Measurements from ENCODE around the gene PPRC1. TPM values are rescaled to one million over a fixed set of nuclear protein-coding genes. Genes with fewer than 3 reads are reported as not detected.
A peak's percentile ranks its signal among the peaks of the same experiment; 100 is the strongest.
"Not testable (repeated sequence)": the region's sequence is repeated elsewhere in the genome, so short reads cannot be mapped to it uniquely, and the experiment has no call there.

Gene PPRC1
- total RNA-seq, 1 donor from 2014 or later: 13.1 TPM

DNA sequence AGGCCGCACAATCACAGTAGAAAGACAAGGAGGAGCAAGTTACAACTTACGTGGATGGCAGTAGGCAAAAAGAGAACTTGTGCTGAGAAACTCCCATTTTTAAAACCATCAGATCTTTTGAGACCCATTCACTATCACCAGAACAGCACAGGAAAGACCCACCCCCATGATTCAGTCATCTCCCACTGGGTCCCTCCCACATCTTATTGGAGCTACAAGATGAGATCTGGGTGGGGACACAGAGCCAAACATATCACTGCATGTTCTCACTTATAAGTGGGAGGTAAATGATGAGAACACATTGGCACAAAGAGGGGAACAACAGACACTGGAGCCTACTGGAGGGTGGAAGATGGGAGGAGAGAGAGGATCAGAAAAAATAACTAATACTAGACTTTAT, 51.8 kb downstream of the PPRC1 start:
- DNase-seq: no peak
- peak; percentile 27 for ATAC-seq
- intact Hi-C loops (cut with micrococcal nuclease): no loop called here

DNA sequence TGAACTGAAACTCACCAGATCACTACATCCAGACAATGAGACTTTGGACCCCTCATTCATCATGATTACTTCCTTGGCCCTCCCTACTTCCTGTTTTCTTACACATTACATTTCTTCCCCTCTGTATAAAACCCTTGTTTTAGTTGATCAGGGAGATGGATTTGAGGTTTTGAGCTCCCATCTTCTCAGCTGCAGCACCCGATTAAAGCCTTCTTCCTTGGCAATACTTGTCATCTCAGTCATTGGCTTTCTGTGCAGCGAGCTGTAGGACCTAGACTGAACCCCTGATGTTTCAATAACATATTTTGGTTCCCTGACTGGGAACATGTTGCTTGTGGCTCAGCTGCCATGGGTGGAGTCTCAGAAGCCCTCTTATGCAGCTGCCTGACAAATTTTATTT, 52.4 kb downstream of the PPRC1 start:
- no peak for DNase-seq
- ATAC-seq: no peak
- intact Hi-C loops (cut with micrococcal nuclease): no loop called here

DNA sequence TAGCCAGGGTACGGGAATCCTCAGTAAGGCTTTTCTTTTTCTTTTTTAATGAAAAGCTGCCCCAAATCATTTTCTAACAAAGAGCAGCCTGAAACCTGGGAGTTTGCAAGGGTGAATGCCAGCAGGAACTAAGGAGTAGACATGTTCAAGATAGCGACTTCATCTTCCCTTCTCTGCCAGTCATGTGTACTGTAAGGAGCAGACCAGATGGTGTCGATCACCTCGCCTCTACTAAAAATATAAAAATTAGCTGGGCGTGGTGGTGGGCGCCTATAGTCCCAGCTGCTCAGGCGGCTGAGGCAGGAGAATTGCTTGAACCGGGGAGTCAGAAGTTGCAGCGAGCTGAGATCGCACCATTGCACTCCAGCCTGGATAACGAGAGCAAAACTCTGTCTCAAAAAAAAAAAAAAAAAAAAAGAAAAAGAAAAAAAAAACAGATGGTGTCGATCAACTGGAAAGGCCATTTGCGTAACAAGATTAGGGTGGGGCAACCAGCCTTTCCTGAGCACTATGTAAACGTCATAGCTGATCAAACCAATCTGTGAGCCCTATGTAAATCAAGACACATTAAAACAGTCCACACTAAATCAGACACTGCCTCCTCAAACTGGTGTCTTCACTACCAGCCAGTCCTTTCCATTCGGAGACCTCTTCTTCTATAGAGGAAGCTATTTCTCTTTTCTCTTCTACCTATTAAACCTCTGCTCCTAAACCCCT, 53.1 kb downstream of the PPRC1 start:
- DNase-seq (no peak), ATAC-seq (peak; percentile 67)
- intact Hi-C loops (cut with micrococcal nuclease): no loop called here

DNA sequence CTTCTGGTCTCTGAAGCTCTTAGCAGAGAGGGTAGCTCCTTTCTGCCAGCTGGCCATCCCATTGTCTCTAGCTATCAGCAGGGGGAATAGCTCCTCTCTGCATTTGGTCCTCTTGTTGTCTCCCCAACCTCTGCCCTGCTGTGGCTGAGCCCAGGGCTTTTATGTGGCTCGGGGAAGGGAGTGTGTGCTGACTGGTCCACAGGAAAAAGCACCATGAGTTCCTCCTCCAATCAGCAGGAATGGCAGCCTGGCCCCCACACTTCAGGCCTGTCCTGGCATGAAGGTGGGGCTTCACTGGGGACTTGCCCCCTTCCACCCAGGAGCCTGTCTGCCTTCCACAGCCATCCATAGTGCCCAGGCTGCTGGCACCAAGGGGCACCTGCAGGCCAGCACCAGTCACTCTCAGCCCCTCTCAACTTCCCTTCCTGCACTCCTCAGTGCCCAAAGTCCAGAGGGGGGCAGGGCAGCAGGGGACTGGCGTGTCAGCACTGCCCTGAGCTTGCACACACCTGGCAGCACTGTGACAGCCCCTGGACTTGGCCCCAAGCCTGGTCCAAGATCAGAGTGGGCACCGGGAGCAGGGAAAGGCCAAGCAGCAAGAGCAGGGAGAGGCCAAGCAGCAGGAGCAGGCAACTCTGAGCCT, 55.6 kb downstream of the PPRC1 start:
- no peak for DNase-seq
- intact Hi-C loops (cut with micrococcal nuclease): no loop called here

DNA sequence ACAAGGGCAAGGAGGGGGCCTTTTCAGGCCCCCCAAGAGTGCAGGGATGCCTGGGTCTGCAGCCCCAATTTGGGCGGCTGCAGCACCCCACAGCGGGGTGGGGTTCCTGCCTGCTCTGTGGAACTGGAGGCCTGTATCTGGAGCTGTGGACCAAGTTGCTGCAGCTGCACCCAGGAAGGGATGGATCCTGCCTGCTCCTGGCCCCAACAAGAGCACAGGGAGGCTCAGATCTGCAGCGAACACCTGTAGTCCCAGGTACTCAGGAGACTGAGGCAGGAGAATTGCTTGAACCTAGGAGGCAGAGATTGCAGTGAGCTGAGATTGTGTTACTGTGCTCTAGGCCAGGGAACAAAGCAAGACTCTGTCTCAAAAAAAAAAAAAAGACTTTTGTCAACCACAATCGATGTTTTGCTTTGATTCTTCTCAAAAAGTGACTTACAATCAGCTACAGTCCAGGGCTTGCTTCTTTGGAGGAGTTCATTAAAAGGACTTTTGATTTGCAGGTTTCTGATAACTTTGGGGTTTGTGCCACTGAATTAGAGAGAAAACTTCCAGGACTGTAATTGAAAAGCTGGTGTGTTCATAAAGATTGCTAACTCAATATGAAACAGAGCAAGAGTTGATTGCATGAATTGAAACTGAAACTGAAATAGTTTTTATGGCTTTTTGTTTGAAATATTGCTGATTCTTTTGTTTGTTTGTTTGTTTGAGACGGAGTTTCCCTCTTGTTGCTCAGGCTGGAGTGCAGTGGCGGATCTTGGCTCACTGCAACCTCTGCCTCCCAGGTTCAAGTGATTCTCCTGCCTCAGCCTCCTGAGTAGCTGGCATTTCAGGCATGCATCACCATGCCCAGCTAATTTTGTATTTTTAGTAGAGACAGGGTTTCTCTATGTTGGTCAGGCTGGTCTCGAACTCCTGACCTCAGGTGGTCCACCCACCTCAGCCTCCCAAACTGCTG, 56.4 kb downstream of the PPRC1 start:
- DNase-seq; intact Hi-C loops (cut with micrococcal nuclease); ATAC-seq: not testable (repeated sequence)

More for the DNA sequence above, 55.6 kb downstream of the PPRC1 start:
- no peak for ATAC-seq

DNA sequence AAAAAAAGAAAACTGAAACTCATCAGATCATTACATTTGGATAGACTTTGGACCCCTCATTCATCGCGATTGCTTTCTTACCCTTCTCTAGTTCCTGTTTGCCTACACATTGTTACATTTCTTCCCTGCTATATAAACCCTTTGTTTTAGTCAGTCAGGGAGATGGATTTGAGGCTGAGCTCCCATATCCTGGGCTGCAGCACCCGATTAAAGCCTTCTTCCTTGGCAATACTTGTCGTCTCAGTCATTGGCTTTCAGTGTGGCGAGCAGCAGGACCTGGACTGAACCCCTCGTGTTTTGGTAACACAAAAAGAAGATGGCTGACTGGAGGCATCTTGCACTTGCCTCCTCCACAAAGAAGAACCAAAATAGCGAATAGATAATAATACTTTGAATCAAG, 59.1 kb downstream of the PPRC1 start:
- ATAC-seq (no peak), DNase-seq (no peak)
- intact Hi-C loops (cut with micrococcal nuclease): no loop called here

DNA sequence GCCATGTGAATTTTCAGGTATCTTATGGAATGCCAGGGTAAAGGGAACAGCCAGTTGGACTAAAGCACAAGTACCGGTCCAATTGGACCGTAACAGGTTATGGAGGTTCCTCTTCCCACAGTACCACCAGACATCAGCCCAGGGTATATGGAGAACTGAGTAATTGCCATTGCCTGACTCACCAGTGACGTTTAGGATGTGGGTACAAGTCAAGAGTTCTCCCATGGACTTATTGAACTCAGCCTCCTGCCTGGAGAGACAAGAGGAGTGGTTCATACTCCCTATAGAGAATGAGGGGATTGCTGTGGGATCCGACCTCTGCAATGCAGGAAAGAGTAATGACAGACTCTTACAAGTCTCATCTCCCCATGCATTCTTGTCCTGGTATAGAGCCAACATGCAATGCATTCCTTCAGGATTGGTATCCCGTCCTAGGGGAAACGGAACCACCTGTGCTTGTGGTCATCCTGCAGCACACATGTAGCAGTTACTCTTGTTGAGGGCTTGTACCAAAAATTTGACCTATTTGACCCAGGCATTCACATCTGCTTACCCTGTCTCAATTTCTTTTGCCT, 62.5 kb downstream of the PPRC1 start:
- intact Hi-C loops (cut with micrococcal nuclease): no loop called here
- DNase-seq: no peak
- no peak for ATAC-seq

DNA sequence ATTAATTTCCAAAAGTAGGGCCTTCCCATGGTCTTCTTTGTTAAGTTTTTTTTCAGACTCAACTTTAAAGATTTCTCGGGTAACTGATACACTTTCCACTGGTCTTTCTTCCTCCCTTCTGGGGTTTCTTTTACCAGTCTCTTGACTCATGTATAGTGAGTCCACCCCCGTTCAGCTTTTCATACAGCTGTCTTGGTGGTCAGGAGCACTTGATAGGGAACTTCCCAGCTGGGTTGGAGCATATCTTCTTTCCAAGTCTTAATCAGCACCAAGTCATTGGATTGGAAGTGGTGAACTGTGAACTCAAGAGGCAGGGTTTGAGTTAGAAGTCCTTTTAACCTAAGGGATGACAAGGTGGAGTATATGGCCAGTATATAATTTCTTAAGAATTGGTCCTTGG, 64.1 kb downstream of the PPRC1 start:
- no peak for DNase-seq
- intact Hi-C loops (cut with micrococcal nuclease): no loop called here
- no peak for ATAC-seq

DNA sequence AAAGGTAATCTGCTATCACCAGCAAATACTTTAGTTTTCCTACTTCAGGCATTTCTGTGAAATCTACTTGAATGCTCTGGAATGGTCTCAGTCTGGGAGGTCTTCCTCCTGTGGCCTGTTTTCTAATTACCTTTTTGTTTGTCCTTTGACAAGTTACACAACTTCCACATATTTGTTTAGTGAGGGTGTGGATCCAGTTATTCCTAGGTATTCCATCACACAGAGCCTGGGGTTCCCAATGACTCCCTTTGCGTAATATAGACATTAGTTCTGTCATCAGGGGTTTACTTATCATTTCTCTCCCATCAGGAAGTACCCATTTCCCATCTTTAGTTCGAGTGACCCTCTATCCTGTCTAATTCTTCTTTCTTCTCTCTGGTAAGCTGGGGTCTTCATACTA, 65.2 kb downstream of the PPRC1 start:
- no peak for ATAC-seq
- intact Hi-C loops (cut with micrococcal nuclease): no loop called here
- no peak for DNase-seq

Other genes starting within 250 kb of the PPRC1 start
- 49.0 TPM for gene ARMH3, start 76.9 kb upstream of the PPRC1 start, total RNA-seq
- 9.4 TPM for gene HPS6, start 67.7 kb upstream of the PPRC1 start, total RNA-seq
- 70.7 TPM for gene LDB1, start 12.7 kb upstream of the PPRC1 start, total RNA-seq
- gene NOLC1, start 19.3 kb downstream of the PPRC1 start, total RNA-seq: 31.2 TPM
- gene ELOVL3, start 93.3 kb downstream of the PPRC1 start, total RNA-seq: not detected
- gene PITX3, start 108.5 kb downstream of the PPRC1 start, total RNA-seq: 1.1 TPM
- 41.7 TPM for gene GBF1, start 112.5 kb downstream of the PPRC1 start, total RNA-seq